H9 (cell line): ENCODE data around the gene HBP1. TPM values are rescaled to one million over a fixed set of nuclear protein-coding genes. Genes with fewer than 3 reads are reported as not detected.
"Not testable (repeated sequence)": the region's sequence is repeated elsewhere in the genome, so short reads cannot be mapped to it uniquely, and the experiment has no call there.

ENCODE experiments used
- DNase-seq: peaks from one replicate; pipeline ENCODE4 v3.0.0-alpha.2; 2017
- H2AFZ ChIP-seq: one replicate; pipeline ENCODE4 v1.6.1; 2013; ENCODE audit warnings: mild to moderate bottlenecking, low read length, control low read depth, moderate library complexity
- H2AK5ac ChIP-seq: 2 replicates; pipeline ENCODE4 v1.6.1; 2013; ENCODE audit warnings: low read length, control low read depth, mixed read lengths; ENCODE audit not compliant: insufficient read length
- H2BK120ac ChIP-seq: one replicate; pipeline ENCODE4 v1.6.1; 2013; ENCODE audit warnings: low read depth, mild to moderate bottlenecking, low read length, control low read depth, inconsistent platforms; ENCODE audit not compliant: poor library complexity, severe bottlenecking
- H2BK12ac ChIP-seq: 2 replicates; pipeline ENCODE4 v1.6.1; 2013; ENCODE audit warnings: low read length, control low read depth, mixed read lengths, low read depth; ENCODE audit not compliant: insufficient read length
- H2BK15ac ChIP-seq: 2 replicates; pipeline ENCODE4 v1.6.1; 2013; ENCODE audit warnings: low read depth, low read length, control low read depth
- H2BK20ac ChIP-seq: one replicate; pipeline ENCODE4 v1.6.1; 2013; ENCODE audit warnings: low read depth, mild to moderate bottlenecking, low read length, control low read depth, inconsistent platforms; ENCODE audit not compliant: poor library complexity, severe bottlenecking
- H2BK5ac ChIP-seq: 2 replicates; pipeline ENCODE4 v1.6.1; 2013; ENCODE audit warnings: low read length, control low read depth, mixed read lengths; ENCODE audit not compliant: insufficient read length
- H3K14ac ChIP-seq: 2 replicates; pipeline ENCODE4 v1.6.1; 2013; ENCODE audit warnings: low read length, control low read depth; ENCODE audit not compliant: insufficient read depth
- H3K18ac ChIP-seq: 2 replicates; pipeline ENCODE4 v1.6.1; 2013; ENCODE audit warnings: low read depth, mild to moderate bottlenecking, mixed read lengths, low read length, control low read depth; ENCODE audit not compliant: insufficient read length
- H3K23ac ChIP-seq: 2 replicates; pipeline ENCODE4 v1.6.1; 2013; ENCODE audit warnings: low read length, control low read depth, mixed read lengths, low read depth; ENCODE audit not compliant: insufficient read length
- H3K23me2 ChIP-seq: 2 replicates; pipeline ENCODE4 v1.6.1; 2013; ENCODE audit warnings: low read depth, mild to moderate bottlenecking, mixed read lengths, low read length, control low read depth; ENCODE audit not compliant: insufficient read length, poor library complexity, severe bottlenecking
- H3K27ac ChIP-seq: 2 replicates; pipeline ENCODE4 v1.5.1; 2013; ENCODE audit warnings: low read length, control low read depth, mixed read lengths, low read depth; ENCODE audit not compliant: insufficient read length
- H3K27me3 ChIP-seq: 2 replicates; pipeline ENCODE4 v1.6.1; 2013; ENCODE audit warnings: low read length, control low read depth, inconsistent platforms; ENCODE audit not compliant: insufficient read depth
- H3K4ac ChIP-seq: 2 replicates; pipeline ENCODE4 v1.6.1; 2013; ENCODE audit warnings: low read depth, mild to moderate bottlenecking, control low read depth, inconsistent platforms, low read length, moderate library complexity
- H3K4me1 ChIP-seq: 2 replicates; pipeline ENCODE4 v1.6.1; 2013; ENCODE audit warnings: low read length, control low read depth, inconsistent platforms; ENCODE audit not compliant: insufficient read depth
- H3K4me2 ChIP-seq: 2 replicates; pipeline ENCODE4 v1.6.1; 2013; ENCODE audit warnings: low read length, control low read depth, mixed read lengths; ENCODE audit not compliant: insufficient read length, insufficient read depth
- H3K56ac ChIP-seq: 2 replicates; pipeline ENCODE4 v1.6.1; 2013; ENCODE audit warnings: low read depth, mild to moderate bottlenecking, mixed read lengths, low read length, control low read depth; ENCODE audit not compliant: insufficient read length
- H3K79me1 ChIP-seq: 2 replicates; pipeline ENCODE4 v1.6.1; 2013; ENCODE audit warnings: low read depth, mild to moderate bottlenecking, moderate library complexity, low read length, control low read depth, inconsistent platforms; ENCODE audit not compliant: insufficient read depth, poor library complexity, severe bottlenecking
- H3K79me2 ChIP-seq: 2 replicates; pipeline ENCODE4 v1.6.1; 2013; ENCODE audit warnings: low read length, control low read depth, inconsistent platforms; ENCODE audit not compliant: insufficient read depth
- H3K9ac ChIP-seq: 2 replicates; pipeline ENCODE4 v1.6.1; 2013; ENCODE audit warnings: low read length, control low read depth, mixed read lengths; ENCODE audit not compliant: insufficient read length; ENCODE audit errors: extremely low read depth
- H3K9me3 ChIP-seq: one replicate; pipeline ENCODE4 v1.6.1; 2013; ENCODE audit warnings: low read depth, low read length, inconsistent platforms; ENCODE audit not compliant: control insufficient read depth
- H3T11ph ChIP-seq: one replicate; pipeline ENCODE4 v1.6.1; 2013; ENCODE audit warnings: mild to moderate bottlenecking, low read length, control low read depth, inconsistent platforms
- H4K20me1 ChIP-seq: one replicate; pipeline ENCODE4 v1.6.1; 2013; ENCODE audit not compliant: control insufficient read depth, insufficient read length, insufficient read depth
- H4K5ac ChIP-seq: 2 replicates; pipeline ENCODE4 v1.6.1; 2013; ENCODE audit warnings: low read depth, mild to moderate bottlenecking, mixed read lengths, low read length, control low read depth; ENCODE audit not compliant: insufficient read length
- H4K8ac ChIP-seq: replicated peaks from 2 replicates; pipeline ENCODE4 v1.6.1; 2013; ENCODE audit warnings: low read length, control low read depth, mixed read lengths, low read depth; ENCODE audit not compliant: insufficient read length
- H4K91ac ChIP-seq: 2 replicates; pipeline ENCODE4 v1.6.1; 2013; ENCODE audit warnings: low read depth, mild to moderate bottlenecking, moderate library complexity, mixed read lengths, low read length, control low read depth; ENCODE audit not compliant: insufficient read length
- H3K27ac Mint-ChIP-seq, 3 experiments: 2 replicates in 2 of 3; 3 replicates in 1 of 3; pipeline ENCODE4 v1.8.0; 2020 to 2021; ENCODE audit warnings: mixed read lengths in 3 of 3, mild to moderate bottlenecking in 1 of 3, moderate library complexity in 1 of 3
- H3K27me3 Mint-ChIP-seq: 2 replicates; pipeline ENCODE4 v1.8.0; 2021; ENCODE audit warnings: low read depth, mild to moderate bottlenecking, moderate library complexity, mixed read lengths
- H3K36me3 Mint-ChIP-seq, 3 experiments: 2 replicates in 2 of 3; 3 replicates in 1 of 3; pipeline ENCODE4 v1.8.0; 2020 to 2021; ENCODE audit warnings: low read depth in 3 of 3, mixed read lengths in 3 of 3; ENCODE audit not compliant: insufficient read depth in 1 of 3
- H3K4me1 Mint-ChIP-seq, 2 experiments: 2 replicates each; pipeline ENCODE4 v1.8.0; 2020; ENCODE audit warnings: mixed read lengths in 2 of 2
- H3K4me3 Mint-ChIP-seq, 2 experiments: 2 replicates in 1 of 2; 3 replicates in 1 of 2; pipeline ENCODE4 v1.8.0; 2020 to 2021; ENCODE audit warnings: mild to moderate bottlenecking in 2 of 2, mixed read lengths in 2 of 2, moderate library complexity in 1 of 2
- H3K9me3 Mint-ChIP-seq, 2 experiments: 2 replicates in 1 of 2; 3 replicates in 1 of 2; pipeline ENCODE4 v1.8.0; 2020; ENCODE audit warnings: mild to moderate bottlenecking in 2 of 2, mixed read lengths in 2 of 2, moderate library complexity in 1 of 2
- CTCF ChIP-seq: fragments of 200-600 bp; sonication (generic); conservative IDR thresholded peaks from 3 replicates; pipeline ENCODE4 v1.8.0; 2021; ENCODE audit warnings: antibody characterized with exemption, mild to moderate bottlenecking
- WGBS: extraction: QIAGEN DNeasy Blood & Tissue Kit; methylation state at CpG from one replicate; pipeline ENCODE4 v1.1.7; 2013; ENCODE audit warnings: missing lambda C conversion rate, low lambda C conversion rate, mixed read lengths; ENCODE audit not compliant: insufficient read length; ENCODE audit errors: extremely low coverage; 5-methylcytosine and 5-hydroxymethylcytosine counted together
- total RNA-seq: library from RNA; stranded (reverse); gene quantifications from 2 replicates; pipeline ENCODE4 v1.2.1, GENCODE V29; 2021

HBP1 gene
- total RNA-seq, 1 experiment from 2014 or later: 27.6 TPM

DNA sequence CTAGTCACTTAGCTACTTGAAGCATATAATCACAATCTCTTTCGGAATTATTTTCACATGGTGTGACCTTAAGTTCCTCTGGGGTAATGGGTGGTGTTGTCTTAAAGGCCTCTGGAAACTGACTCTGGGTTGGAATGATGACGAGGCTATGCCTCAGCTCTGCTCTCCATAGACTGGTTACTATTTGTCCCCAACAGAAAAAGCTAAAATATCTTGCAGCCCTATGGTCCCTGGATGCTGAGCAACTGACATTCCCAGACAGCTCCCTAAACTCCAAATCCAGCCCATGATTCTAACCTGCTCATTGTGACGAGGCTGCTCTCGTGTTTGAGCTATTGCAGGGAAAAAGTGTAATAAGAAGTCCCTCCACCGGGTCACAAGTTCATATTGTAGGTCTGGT, 51.6 kb downstream of the HBP1 start:
- Histone ChIP-seq H4K5ac (no peak overlapping the region), H3K27ac (no peak overlapping the region), H2BK120ac (no peak overlapping the region), H2BK12ac (no peak overlapping the region), H3K4me2 (no peak overlapping the region), H3K18ac (no peak overlapping the region), H3K9me3 (no peaks in the 10 kb centered on the region), H3K9ac (no peak overlapping the region), H4K20me1 (no peaks in the 10 kb centered on the region), H2BK20ac (no peak overlapping the region), H3K4me1 (no peaks in the 10 kb centered on the region), H2AK5ac (no peak overlapping the region), H3K4ac (no peak overlapping the region), H2BK5ac (no peak overlapping the region), H3T11ph (no peak overlapping the region), H3K27me3 (no peaks in the 10 kb centered on the region), H3K79me2 (no peaks in the 10 kb centered on the region), H2BK15ac (no peak overlapping the region), H3K23ac (no peak overlapping the region), H4K8ac (no peak overlapping the region), H3K14ac (no peak overlapping the region), H3K79me1 (no peaks in the 10 kb centered on the region), H3K56ac (no peak overlapping the region), H3K23me2 (no peaks in the 10 kb centered on the region), H2AFZ (no peak overlapping the region), H4K91ac (no peak overlapping the region)
- Mint-ChIP-seq H3K27me3 (no peaks in the 10 kb centered on the region), H3K36me3 (no peaks in the 10 kb centered on the region), H3K9me3 (no peaks in the 10 kb centered on the region), H3K27ac (peak overlapping the region in 1 of 3 experiments; percentile 20; a peak in 1 of 7 replicates), H3K4me3 (no peak overlapping the region), H3K4me1 (peaks cover 0 to 4% of the 10 kb centered on the region in 2 experiments; a peak in 2 of 4 replicates)
- no CpG with 5 or more reads among the region's 5 CpGs for WGBS
- TF ChIP-seq CTCF: no peak
- no peak for DNase-seq

- not testable (repeated sequence) for H4K20me1 ChIP-seq, H3K27me3 Mint-ChIP-seq, H3K27me3 ChIP-seq, H2BK120ac ChIP-seq, H3K4me1 Mint-ChIP-seq, H3K18ac ChIP-seq, H2AK5ac ChIP-seq, H3K9ac ChIP-seq, H3K9me3 ChIP-seq, H2BK5ac ChIP-seq, H3K23me2 ChIP-seq, H3K27ac ChIP-seq, H3K27ac Mint-ChIP-seq, H2BK15ac ChIP-seq, H3K4me3 Mint-ChIP-seq, H3K23ac ChIP-seq, H3K9me3 Mint-ChIP-seq, H2BK12ac ChIP-seq, H3K36me3 Mint-ChIP-seq, H3K56ac ChIP-seq, H4K91ac ChIP-seq, DNase-seq, H3K4me2 ChIP-seq, H2AFZ ChIP-seq, H3K79me1 ChIP-seq, H3K4ac ChIP-seq, H3K4me1 ChIP-seq, H3K79me2 ChIP-seq, H3T11ph ChIP-seq, H3K14ac ChIP-seq, H4K5ac ChIP-seq, H4K8ac ChIP-seq, H2BK20ac ChIP-seq
- WGBS: no CpG with 5 or more reads among the region's 6 CpGs
Measured at GRCh38 chr7:107220806-107221205, 52.0 kb downstream of the HBP1 start.
